ENCODE measurements around the gene KLK12.

KLK12 gene

GRCh38 chr19:50983625-50984292, 51.0 kb downstream of the KLK12 start, which contains the start of gene KLK7:
Gene KLK7 (minus strand): TSS chr19:50983917. CDS start chr19:50982399, 1,518 bp downstream.
- TF ChIP-seq REST (IDR thresholded peaks at IDR 0.05; ENCODE audit: insufficient read depth in 1 of 2, low read depth in 2 of 2, low read length in 2 of 2): no peak
- TF ChIP-seq FOXP2 (optimal IDR thresholded peaks at IDR 0.05; ENCODE audit: borderline replicate concordance, extremely low read depth, extremely low read length, insufficient read depth): no peak

- no peak for TF ChIP-seq TAF1 (IDR thresholded peaks at IDR 0.05; ENCODE audit: borderline replicate concordance, insufficient read depth, low read length)
Measured at GRCh38 chr19:50982186-50982585, 52.6 kb downstream of the KLK12 start.

GRCh38 chr19:50981587-50982146, 53.1 kb downstream of the KLK12 start:
- TF ChIP-seq REST (IDR thresholded peaks at IDR 0.05; ENCODE audit: insufficient read depth in 1 of 2, low read depth in 2 of 2, low read length in 2 of 2): no peak
- TF ChIP-seq FOXP2 (optimal IDR thresholded peaks at IDR 0.05; ENCODE audit: borderline replicate concordance, extremely low read depth, extremely low read length, insufficient read depth): no peak
- TF ChIP-seq TAF1 (IDR thresholded peaks at IDR 0.05; ENCODE audit: borderline replicate concordance, insufficient read depth, low read length): no peak
- no peak for TF ChIP-seq POLR2AphosphoS5 (IDR thresholded peaks at IDR 0.05; ENCODE audit: low read depth, low read length)
- TF ChIP-seq SIN3A (IDR thresholded peaks at IDR 0.05; ENCODE audit: borderline replicate concordance, insufficient read depth, low read length): no peak

GRCh38 chr19:50980208-50980607, 54.6 kb downstream of the KLK12 start:
- TF ChIP-seq POLR2AphosphoS5 (IDR thresholded peaks at IDR 0.05; ENCODE audit: low read depth, low read length) (no peak), SIN3A (IDR thresholded peaks at IDR 0.05; ENCODE audit: borderline replicate concordance, insufficient read depth, low read length) (no peak)

GRCh38 chr19:50979758-50980157, 55.0 kb downstream of the KLK12 start:
- TF ChIP-seq REST (IDR thresholded peaks at IDR 0.05; ENCODE audit: insufficient read depth in 1 of 2, low read depth in 2 of 2, low read length in 2 of 2): no peak
- TF ChIP-seq SIN3A (IDR thresholded peaks at IDR 0.05; ENCODE audit: borderline replicate concordance, insufficient read depth, low read length): no peak
- TF ChIP-seq POLR2AphosphoS5 (IDR thresholded peaks at IDR 0.05; ENCODE audit: low read depth, low read length): no peak
- TF ChIP-seq TAF1 (IDR thresholded peaks at IDR 0.05; ENCODE audit: borderline replicate concordance, insufficient read depth, low read length): no peak
- no peak for TF ChIP-seq FOXP2 (optimal IDR thresholded peaks at IDR 0.05; ENCODE audit: borderline replicate concordance, extremely low read depth, extremely low read length, insufficient read depth)
